NCI-H2227 (cell line): ENCODE results near the gene HOPX.
"Not testable (repeated sequence)": the region's sequence is repeated elsewhere in the genome, so short reads cannot be mapped to it uniquely, and the experiment has no call there.

Source experiments
- DNase-seq: peaks from one replicate; lab custom pipeline; 2025; ENCODE audit not compliant: unreplicated experiment; lab: John Stamatoyannopoulos, UW

Gene HOPX

GRCh38 chr4:56630876-56631666 lies 50.0 kb downstream of the HOPX start:
- no peak for DNase-seq

GRCh38 chr4:56628592-56628991 lies 52.5 kb downstream of the HOPX start:
- no peak for DNase-seq

- no peak for DNase-seq
Observed at GRCh38 chr4:56627985-56628384, 53.1 kb downstream of the HOPX start.

DNA sequence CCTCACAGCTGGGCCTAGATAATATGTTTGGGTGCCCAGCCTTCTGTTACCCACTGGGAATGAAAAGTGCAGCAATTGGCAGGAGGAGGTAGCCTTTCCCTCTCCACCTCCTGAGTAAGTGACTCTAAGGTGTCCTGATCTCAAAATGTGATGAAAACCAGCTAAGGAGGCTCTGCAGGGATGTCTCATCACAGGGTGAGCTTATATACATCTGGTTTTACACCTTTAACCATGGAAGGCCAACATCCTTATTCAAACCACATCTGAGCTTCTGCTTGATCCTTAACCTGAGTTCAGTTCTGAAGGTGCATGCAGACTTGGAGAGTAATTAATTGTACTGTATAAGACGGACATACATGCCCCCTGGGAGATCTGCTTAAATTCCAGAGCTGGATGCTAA lies 53.7 kb downstream of the HOPX start:
- no peak for DNase-seq

DNA sequence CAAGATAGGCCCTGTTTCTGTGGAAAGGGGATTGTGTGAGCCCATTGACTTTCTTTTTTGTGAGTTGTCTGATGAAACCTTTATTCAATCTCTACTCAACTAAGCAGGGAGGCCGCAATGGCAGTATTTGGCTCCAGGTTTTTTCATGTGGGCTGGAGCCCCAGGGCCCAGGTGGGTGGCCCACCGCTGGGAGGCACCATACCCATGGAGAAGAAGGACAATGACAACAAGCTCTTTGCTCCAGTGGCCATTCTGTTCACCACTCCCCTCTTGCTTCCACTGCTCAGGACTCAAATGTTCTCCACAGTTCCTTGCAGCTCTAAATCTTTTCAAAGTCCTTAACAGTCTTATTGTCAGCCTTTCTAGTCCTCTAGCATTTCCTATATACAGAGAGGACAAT lies 54.1 kb downstream of the HOPX start:
- DNase-seq: no peak

GRCh38 chr4:56626420-56626819 lies 54.7 kb downstream of the HOPX start:
- no peak for DNase-seq

- no peak for DNase-seq
Observed at GRCh38 chr4:56622176-56622575, 58.9 kb downstream of the HOPX start.

DNA sequence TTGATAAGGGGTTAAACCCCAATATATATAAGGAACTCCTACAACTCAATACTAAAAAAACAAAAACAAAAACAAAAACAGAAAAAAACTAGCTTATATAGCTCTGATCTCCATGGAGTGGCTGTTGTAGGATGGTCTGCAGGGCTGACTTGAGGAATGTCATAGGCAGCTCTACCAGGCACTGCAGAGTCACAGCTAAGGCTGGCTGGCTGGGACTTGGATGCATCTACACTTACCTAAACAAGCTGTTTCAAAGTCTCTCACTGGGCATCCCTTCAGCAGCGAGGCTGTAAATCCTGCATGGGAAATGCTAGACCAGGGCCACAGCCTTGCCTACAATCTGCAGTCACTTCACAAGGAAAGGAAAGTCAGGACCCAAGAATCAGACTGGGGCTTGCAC lies 61.3 kb downstream of the HOPX start:
- no peak for DNase-seq

DNA sequence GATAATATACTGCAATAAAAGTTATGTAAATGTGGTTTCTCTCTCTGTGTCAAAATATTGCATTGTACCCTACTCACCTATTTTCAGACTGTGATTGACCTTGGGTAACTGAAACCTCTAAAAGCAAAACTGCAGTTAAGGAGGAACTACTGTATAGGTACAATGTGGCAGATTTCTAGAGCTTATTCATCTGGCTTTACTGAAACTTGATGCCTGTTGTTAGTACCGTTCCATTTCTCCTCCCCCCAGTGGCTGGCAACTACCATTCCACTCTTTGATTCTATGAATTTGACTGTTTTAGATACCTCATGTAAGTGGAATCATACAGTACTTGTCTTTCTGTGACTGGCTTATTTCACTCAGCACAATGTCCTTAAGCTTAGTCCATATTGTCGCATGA lies 61.9 kb downstream of the HOPX start:
- DNase-seq: no peak

GRCh38 chr4:56618734-56619133 lies 62.4 kb downstream of the HOPX start:
- no peak for DNase-seq

- no peak for DNase-seq
Observed at GRCh38 chr4:56613101-56613862, 67.8 kb downstream of the HOPX start.

DNA sequence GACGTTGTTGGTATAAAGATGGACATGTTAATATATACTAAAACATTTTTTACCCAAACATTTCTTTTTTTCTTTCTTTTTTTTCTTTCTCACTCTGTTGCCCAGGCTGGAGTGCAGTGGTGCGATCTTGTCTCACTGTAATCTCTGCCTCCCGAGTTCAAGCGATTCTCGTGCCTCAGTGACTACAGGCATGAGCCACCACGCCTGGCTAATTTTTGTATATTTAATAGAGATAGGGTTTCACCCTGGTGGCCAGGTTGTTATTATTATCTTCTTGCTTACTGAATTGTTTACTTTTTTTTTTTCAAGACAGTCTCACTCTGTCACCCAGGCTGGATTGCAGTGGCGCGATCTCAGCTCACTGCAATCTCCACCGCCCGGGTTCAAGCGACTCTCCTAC lies 68.8 kb downstream of the HOPX start:
- DNase-seq: no peak

GRCh38 chr4:56611501-56611900 lies 69.6 kb downstream of the HOPX start:
- DNase-seq: no peak

DNA sequence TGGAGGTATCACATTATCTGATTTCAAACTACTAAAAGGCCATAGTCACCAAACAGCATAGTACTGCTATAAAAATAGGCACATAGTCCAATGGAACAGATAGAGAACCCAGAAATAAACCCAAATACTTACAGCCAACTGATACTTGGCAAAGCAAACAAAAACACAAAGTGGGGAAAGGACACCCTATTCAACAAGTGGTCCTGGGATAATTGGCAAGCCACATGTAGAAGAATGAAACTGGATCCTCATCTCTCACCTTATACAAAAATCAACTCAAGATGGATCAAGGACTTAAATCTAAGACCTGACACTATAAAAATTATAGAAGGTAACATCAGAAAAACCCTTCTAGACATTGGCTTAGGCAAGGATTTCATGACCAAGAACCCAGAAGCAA lies 70.9 kb downstream of the HOPX start:
- DNase-seq: not testable (repeated sequence)

GRCh38 chr4:56607926-56608325 lies 73.2 kb downstream of the HOPX start:
- DNase-seq: no peak

DNA sequence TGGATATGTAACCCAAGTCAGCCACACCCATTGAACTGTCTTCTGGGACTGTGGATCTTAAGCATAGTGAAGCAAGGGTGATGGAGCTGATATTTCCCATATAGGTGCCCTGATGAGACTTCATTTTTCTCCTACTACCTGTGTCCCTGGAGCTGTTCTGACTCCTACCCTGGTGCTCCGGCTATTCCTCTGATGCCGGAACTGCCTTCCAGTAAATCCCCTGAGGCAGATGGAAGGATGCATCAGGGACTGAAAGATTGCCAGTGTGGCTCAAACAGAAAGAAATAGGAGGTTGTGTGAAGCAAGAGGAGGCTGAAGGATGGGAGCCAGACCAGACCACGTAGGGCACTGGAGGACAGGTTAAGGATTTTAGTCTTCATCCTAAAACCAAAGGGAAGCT lies 74.7 kb downstream of the HOPX start:
- DNase-seq: no peak

- DNase-seq: not testable (repeated sequence)
Observed at GRCh38 chr4:56605464-56605863, 75.6 kb downstream of the HOPX start.

GRCh38 chr4:56603297-56603696 lies 77.8 kb downstream of the HOPX start:
- DNase-seq: no peak
